ENCODE measurements around the gene TRAPPC5. TPM values are rescaled to one million over a fixed set of nuclear protein-coding genes. Genes with fewer than 3 reads are reported as not detected.

TRAPPC5 gene
- total and polyA plus RNA-seq, 2 experiments from 2014 or later, result 78.3 to 252 TPM

DNA sequence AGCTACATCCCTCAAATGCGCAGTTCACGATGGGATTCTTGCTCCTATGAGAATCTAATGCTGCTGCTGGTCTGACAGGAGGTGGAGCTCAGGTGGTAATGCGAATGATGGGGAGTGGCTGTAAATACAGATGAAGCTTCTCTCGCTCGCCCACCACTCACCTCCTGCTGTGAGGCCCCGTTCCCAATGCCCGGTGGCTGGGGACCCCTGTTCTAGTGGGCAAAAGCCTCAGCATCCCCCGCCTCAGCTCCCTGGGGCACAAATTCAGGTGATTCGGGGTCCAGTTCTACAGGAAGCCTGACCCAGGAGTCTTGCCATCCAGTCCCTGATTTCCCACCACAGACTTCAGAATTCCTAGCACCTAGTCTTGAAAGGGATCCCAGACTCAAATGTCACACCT is 8.1 kb upstream of the TRAPPC5 start:
- H3K79me2 ChIP-seq (replicated peaks; ENCODE audit: insufficient read depth), result no peaks in the 10 kb centered on the region
- H3K4me1 ChIP-seq (ENCODE audit: insufficient read depth), result no peaks in the 10 kb centered on the region; the same call in 1 of the 2 replicates
- H4K20me1 ChIP-seq (replicated peaks; ENCODE audit: insufficient read depth), result no peaks in the 10 kb centered on the region
- H3K4me3 ChIP-seq, result no peak overlapping the region
- no peak overlapping the region for H2AFZ ChIP-seq
- no peaks in the 10 kb centered on the region for H3K9me2 ChIP-seq (ENCODE audit: insufficient read depth)
- H3K4me2 ChIP-seq, result no peak overlapping the region
- Mint-ChIP-seq H3K27ac (no peak overlapping the region), H3K9me3 (peaks cover 6% of the 10 kb centered on the region), H3K4me1 (peaks cover 8% of the 10 kb centered on the region; the same call in 2 of the 3 replicates), H3K4me3 (no peak overlapping the region), H3K36me3 (ENCODE audit: low read depth) (no peaks in the 10 kb centered on the region), H3K27me3 (ENCODE audit: insufficient read depth, low read depth, poor library complexity) (peaks cover 38% of the 10 kb centered on the region)
- TF ChIP-seq ZNF114 (CRISPR knock-in tag; IDR thresholded peaks at IDR 0.05) (no peak), ZNF331 (CRISPR knock-in tag; IDR thresholded peaks at IDR 0.05; ENCODE audit: low read depth) (no peak)
- no peaks in the 10 kb centered on the region for H3F3A ChIP-seq (replicated peaks; ENCODE audit: low read depth)
- H3K27me3 ChIP-seq (ENCODE audit: insufficient read depth), result peaks cover 51% of the 10 kb centered on the region
- no peak for ATAC-seq
- no peak overlapping the region for H3K27ac ChIP-seq (ENCODE audit: low read depth)
- DNase-seq (ENCODE audit: low spot score), result no peak
- no peaks in the 10 kb centered on the region for H3K36me3 ChIP-seq (ENCODE audit: insufficient read depth)

- Histone ChIP-seq H3K4me3 (no peak overlapping the region; the same call in 1 of the 2 replicates), H4K20me1 (replicated peaks; ENCODE audit: insufficient read depth) (no peaks in the 10 kb centered on the region), H3K4me2 (no peak overlapping the region), H2AFZ (peak overlapping the region; percentile 21; the same call in 1 of the 2 replicates), H3K36me3 (ENCODE audit: insufficient read depth) (no peaks in the 10 kb centered on the region), H3K27me3 (ENCODE audit: insufficient read depth) (peaks cover 35% of the 10 kb centered on the region), H3F3A (replicated peaks; ENCODE audit: low read depth) (no peaks in the 10 kb centered on the region), H3K9me2 (ENCODE audit: insufficient read depth) (no peaks in the 10 kb centered on the region), H3K27ac (ENCODE audit: low read depth) (no peak overlapping the region), H3K4me1 (ENCODE audit: insufficient read depth) (no peaks in the 10 kb centered on the region; the same call in 1 of the 2 replicates), H3K79me2 (replicated peaks; ENCODE audit: insufficient read depth) (no peaks in the 10 kb centered on the region)
- ATAC-seq (peak; percentile 86), DNase-seq (ENCODE audit: low spot score) (peak; percentile 87)
- no peak overlapping the region for H3K27ac Mint-ChIP-seq
- no peak overlapping the region; the same call in 2 of the 3 replicates for H3K4me3 Mint-ChIP-seq
- peaks cover 38% of the 10 kb centered on the region for H3K27me3 Mint-ChIP-seq (ENCODE audit: insufficient read depth, low read depth, poor library complexity)
- peaks cover 6% of the 10 kb centered on the region for H3K9me3 Mint-ChIP-seq
- H3K4me1 Mint-ChIP-seq, result peaks cover 7% of the 10 kb centered on the region; the same call in 2 of the 3 replicates
- H3K36me3 Mint-ChIP-seq (ENCODE audit: low read depth), result no peaks in the 10 kb centered on the region
- TF ChIP-seq EZH2phosphoT487 (IDR thresholded peaks at IDR 0.05; ENCODE audit: unreplicated experiment) (no peak), JUNB (IDR thresholded peaks at IDR 0.05; ENCODE audit: unreplicated experiment) (no peak), STAT1 (IDR thresholded peaks at IDR 0.05; ENCODE audit: unreplicated experiment) (no peak), ETS1 (IDR thresholded peaks at IDR 0.05) (no peak), POLR2AphosphoS5 (IDR thresholded peaks at IDR 0.05; ENCODE audit: low read depth) (no peak), EZH2 (IDR thresholded peaks at IDR 0.05; ENCODE audit: low read depth, unreplicated experiment) (no peak), REST (IDR thresholded peaks at IDR 0.05; ENCODE audit: unreplicated experiment) (no peak), NANOG (IDR thresholded peaks at IDR 0.05; ENCODE audit: borderline replicate concordance) (no peak)
- TF ChIP-seq, protein P1, sequence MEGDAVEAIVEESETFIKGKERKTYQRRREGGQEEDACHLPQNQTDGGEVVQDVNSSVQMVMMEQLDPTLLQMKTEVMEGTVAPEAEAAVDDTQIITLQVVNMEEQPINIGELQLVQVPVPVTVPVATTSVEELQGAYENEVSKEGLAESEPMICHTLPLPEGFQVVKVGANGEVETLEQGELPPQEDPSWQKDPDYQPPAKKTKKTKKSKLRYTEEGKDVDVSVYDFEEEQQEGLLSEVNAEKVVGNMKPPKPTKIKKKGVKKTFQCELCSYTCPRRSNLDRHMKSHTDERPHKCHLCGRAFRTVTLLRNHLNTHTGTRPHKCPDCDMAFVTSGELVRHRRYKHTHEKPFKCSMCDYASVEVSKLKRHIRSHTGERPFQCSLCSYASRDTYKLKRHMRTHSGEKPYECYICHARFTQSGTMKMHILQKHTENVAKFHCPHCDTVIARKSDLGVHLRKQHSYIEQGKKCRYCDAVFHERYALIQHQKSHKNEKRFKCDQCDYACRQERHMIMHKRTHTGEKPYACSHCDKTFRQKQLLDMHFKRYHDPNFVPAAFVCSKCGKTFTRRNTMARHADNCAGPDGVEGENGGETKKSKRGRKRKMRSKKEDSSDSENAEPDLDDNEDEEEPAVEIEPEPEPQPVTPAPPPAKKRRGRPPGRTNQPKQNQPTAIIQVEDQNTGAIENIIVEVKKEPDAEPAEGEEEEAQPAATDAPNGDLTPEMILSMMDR (conservative IDR thresholded peaks at IDR 0.05; ENCODE audit: low read depth in 2 of 2), result no peak
Measured at GRCh38 chr19:7674010-7675005, 6.3 kb upstream of the TRAPPC5 start.
